SU-DHL-6 (cell line): ENCODE measurements around the gene AVPR2.

Experiments used
- H2AFZ ChIP-seq: fragments of 200-600 bp; sonication (generic); 2 replicates; pipeline ENCODE4 v1.6.1; 2014; ENCODE audit warnings: low read depth, mild to moderate bottlenecking, moderate library complexity, mixed read lengths, antibody characterized with exemption, low read length; ENCODE audit not compliant: severe bottlenecking
- H3F3A ChIP-seq: fragments of 200-600 bp; shearing (Covaris generic); 2 replicates; pipeline ENCODE4 v1.6.0; 2016; ENCODE audit warnings: antibody characterized with exemption, mild to moderate bottlenecking; ENCODE audit not compliant: insufficient read depth
- H3K27ac ChIP-seq: fragments of 200-600 bp; sonication (generic); 2 replicates; pipeline ENCODE4 v1.5.1; 2016; ENCODE audit warnings: low read depth, mild to moderate bottlenecking, low read length, moderate library complexity, mixed read lengths
- H3K27me3 ChIP-seq: fragments of 200-600 bp; sonication (generic), shearing (Covaris generic); 2 replicates; pipeline ENCODE4 v1.6.0; 2014; ENCODE audit warnings: mild to moderate bottlenecking, low read length
- H3K36me3 ChIP-seq: fragments of 200-600 bp; sonication (generic); 2 replicates; pipeline ENCODE4 v1.6.1; 2014; ENCODE audit warnings: mild to moderate bottlenecking, low read length, mixed read lengths
- H3K4me2 ChIP-seq: fragments of 300-600, 200-600 bp; shearing (Covaris generic), sonication (generic); 2 replicates; pipeline ENCODE4 v1.6.0; 2014; ENCODE audit warnings: low read length, low read depth, mild to moderate bottlenecking; ENCODE audit not compliant: poor library complexity, severe bottlenecking
- H3K4me3 ChIP-seq: fragments of 200-600 bp; sonication (generic); 2 replicates; pipeline ENCODE4 v1.5.1; 2014; ENCODE audit warnings: antibody characterized with exemption, low read length, mild to moderate bottlenecking, mixed read lengths; ENCODE audit not compliant: insufficient read depth, poor library complexity, severe bottlenecking
- H3K79me2 ChIP-seq: fragments of 200-600 bp; sonication (generic); 2 replicates; pipeline ENCODE4 v1.6.1; 2014; ENCODE audit warnings: mild to moderate bottlenecking, low read length, moderate library complexity; ENCODE audit not compliant: insufficient read depth
- H3K9ac ChIP-seq: fragments of 200-600 bp; sonication (generic); 2 replicates; pipeline ENCODE4 v1.7.0; 2014; ENCODE audit warnings: mild to moderate bottlenecking, low read length
- H3K9me2 ChIP-seq: fragments of 200-600 bp; sonication (generic); replicated peaks from 2 replicates; pipeline ENCODE4 v1.6.1; 2014; ENCODE audit warnings: low read length; ENCODE audit not compliant: insufficient read depth
- H3K9me3 ChIP-seq: fragments of 200-600 bp; sonication (generic); 2 replicates; pipeline ENCODE4 v1.6.1; 2014; ENCODE audit warnings: low read length, mixed read lengths; ENCODE audit not compliant: insufficient read depth
- H4K20me1 ChIP-seq: fragments of 200-600 bp; sonication (generic); 2 replicates; pipeline ENCODE4 v1.6.1; 2014; ENCODE audit warnings: low read depth, mild to moderate bottlenecking, antibody characterized with exemption, low read length, moderate library complexity, mixed read lengths
- CTCF ChIP-seq: fragments of 200-600 bp; sonication (generic); IDR thresholded peaks from one replicate; pipeline ENCODE4 v1.5.1; 2017; ENCODE audit warnings: antibody characterized with exemption, mild to moderate bottlenecking, low read length, moderate library complexity; ENCODE audit not compliant: insufficient read depth, poor library complexity, severe bottlenecking
- EZH2phosphoT487 ChIP-seq: fragments of 200-600 bp; sonication (generic), shearing (Covaris generic); conservative IDR thresholded peaks from 2 replicates; pipeline ENCODE4 v1.6.1; 2018; ENCODE audit warnings: mild to moderate bottlenecking, antibody characterized with exemption, low read length, moderate library complexity, mixed read lengths

The AVPR2 gene

GRCh38 chrX:153877571-153878261 is 26.8 kb upstream of the AVPR2 start:
- no peaks in the 10 kb centered on the region for H3K9me2 ChIP-seq
- no peak overlapping the region for H3K27ac ChIP-seq
- no peaks in the 10 kb centered on the region for H4K20me1 ChIP-seq
- H2AFZ ChIP-seq, result no peak overlapping the region
- no peaks in the 10 kb centered on the region for H3F3A ChIP-seq
- H3K9ac ChIP-seq, result no peak overlapping the region
- no peak overlapping the region for H3K4me2 ChIP-seq
- H3K36me3 ChIP-seq, result no peaks in the 10 kb centered on the region
- H3K27me3 ChIP-seq, result no peaks in the 10 kb centered on the region
- H3K9me3 ChIP-seq, result no peaks in the 10 kb centered on the region
- no peak for TF ChIP-seq EZH2phosphoT487
- no peak for TF ChIP-seq CTCF
- no peak overlapping the region for H3K4me3 ChIP-seq
- H3K79me2 ChIP-seq, result no peaks in the 10 kb centered on the region

- Histone ChIP-seq H3K36me3 (no peaks in the 10 kb centered on the region), H4K20me1 (no peaks in the 10 kb centered on the region), H3K9ac (no peak overlapping the region), H3K9me2 (no peaks in the 10 kb centered on the region), H3K27ac (no peak overlapping the region), H3K4me3 (no peak overlapping the region), H3K27me3 (no peaks in the 10 kb centered on the region), H3F3A (no peaks in the 10 kb centered on the region), H3K9me3 (no peaks in the 10 kb centered on the region), H3K79me2 (no peaks in the 10 kb centered on the region), H3K4me2 (no peak overlapping the region), H2AFZ (no peak overlapping the region)
- TF ChIP-seq CTCF, result no peak
- TF ChIP-seq EZH2phosphoT487, result no peak
Observed at GRCh38 chrX:153878345-153878744, 26.1 kb upstream of the AVPR2 start.

- H3K9ac ChIP-seq, result no peak overlapping the region
Observed at GRCh38 chrX:153878969-153879653, 25.4 kb upstream of the AVPR2 start.

More at GRCh38 chrX:153878969-153879653, 25.4 kb upstream of the AVPR2 start:
- Histone ChIP-seq H3K9me2 (no peaks in the 10 kb centered on the region), H2AFZ (no peak overlapping the region), H3K27me3 (no peaks in the 10 kb centered on the region), H3K27ac (no peak overlapping the region), H3F3A (no peaks in the 10 kb centered on the region), H3K9me3 (no peaks in the 10 kb centered on the region), H3K79me2 (no peaks in the 10 kb centered on the region), H3K4me2 (no peak overlapping the region), H4K20me1 (no peaks in the 10 kb centered on the region), H3K36me3 (no peaks in the 10 kb centered on the region), H3K4me3 (no peak overlapping the region)
- TF ChIP-seq CTCF, result no peak
- no peak for TF ChIP-seq EZH2phosphoT487
